Cerebellar cortex (tissue), 1 donor: ENCODE measurements around the gene ZMIZ2.

Experiments
- DNase-seq: peaks from one replicate; pipeline ENCODE4 v3.0.0-alpha.2; 2015; ENCODE audit warnings: low spot score

The ZMIZ2 gene

GRCh38 chr7:44755698-44756627, 7.3 kb downstream of the ZMIZ2 start:
- DNase-seq, result peak; percentile 28

GRCh38 chr7:44756904-44757303, 8.3 kb downstream of the ZMIZ2 start:
- no peak for DNase-seq

- no peak for DNase-seq
Observed at GRCh38 chr7:44757311-44757710, 8.7 kb downstream of the ZMIZ2 start.

- no peak for DNase-seq
Observed at GRCh38 chr7:44757739-44758138, 9.1 kb downstream of the ZMIZ2 start.

GRCh38 chr7:44759246-44759645, 10.6 kb downstream of the ZMIZ2 start:
- no peak for DNase-seq

GRCh38 chr7:44760034-44760580, 11.5 kb downstream of the ZMIZ2 start:
- DNase-seq, result no peak

- no peak for DNase-seq
Observed at GRCh38 chr7:44761207-44762161, 12.8 kb downstream of the ZMIZ2 start.

GRCh38 chr7:44762300-44762699, 13.7 kb downstream of the ZMIZ2 start:
- no peak for DNase-seq

- DNase-seq, result no peak
Observed at GRCh38 chr7:44762726-44763522, 14.3 kb downstream of the ZMIZ2 start.

- no peak for DNase-seq
Observed at GRCh38 chr7:44764081-44764480, 15.4 kb downstream of the ZMIZ2 start.

- DNase-seq, result peak; percentile 62
Observed at GRCh38 chr7:44764665-44765578, 16.3 kb downstream of the ZMIZ2 start.

- no peak for DNase-seq
Observed at GRCh38 chr7:44765579-44766415, 17.1 kb downstream of the ZMIZ2 start.

- no peak for DNase-seq
Observed at GRCh38 chr7:44766416-44766801, 17.8 kb downstream of the ZMIZ2 start.

GRCh38 chr7:44767134-44767911, 18.7 kb downstream of the ZMIZ2 start:
- DNase-seq, result no peak

GRCh38 chr7:44767912-44768627, 19.4 kb downstream of the ZMIZ2 start:
- DNase-seq, result no peak

- DNase-seq, result peak; percentile 50
Observed at GRCh38 chr7:44768628-44769371, 20.2 kb downstream of the ZMIZ2 start.

GRCh38 chr7:44769376-44769775, 20.7 kb downstream of the ZMIZ2 start:
- DNase-seq, result no peak
